Activated CD4-positive, alpha-beta memory T cell treated with anti-CD3 and anti-CD28 coated beads, Interleukin-2, amount 10 ng/mL, durations not matched to agents 7 days and 5 days (primary cell): Measurements from ENCODE around the gene CEP250. TPM values are rescaled to one million over a fixed set of nuclear protein-coding genes. Genes with fewer than 3 reads are reported as not detected.

ENCODE experiments used
- CTCF ChIA-PET: fragments of 350-600 bp; sonication (Branson Sonifier 250); formaldehyde crosslinking; loops from one replicate; lab custom pipeline; 2021; ENCODE audit warnings: antibody characterized with exemption, inconsistent platforms; lab: Charles Lee
- POLR2A ChIA-PET: fragments of 350-600 bp; sonication (Branson Sonifier 250); formaldehyde crosslinking; loops from one replicate; lab custom pipeline; 2021; ENCODE audit warnings: antibody characterized with exemption; lab: Charles Lee
- DNase-seq: peaks from one replicate; pipeline ENCODE4 v3.0.0-alpha.2; 2020
- H3K27ac Mint-ChIP-seq: one replicate; pipeline ENCODE4 v1.8.0; 2021; ENCODE audit warnings: mild to moderate bottlenecking, mixed read lengths
- H3K27me3 Mint-ChIP-seq: one replicate; pipeline ENCODE4 v1.8.0; 2021; ENCODE audit warnings: mixed read lengths
- H3K36me3 Mint-ChIP-seq: one replicate; pipeline ENCODE4 v1.8.0; 2021; ENCODE audit warnings: low read depth, mixed read lengths
- H3K4me1 Mint-ChIP-seq: one replicate; pipeline ENCODE4 v1.8.0; 2021; ENCODE audit warnings: mixed read lengths
- H3K4me3 Mint-ChIP-seq: one replicate; pipeline ENCODE4 v1.8.0; 2021; ENCODE audit warnings: mild to moderate bottlenecking, mixed read lengths
- H3K9me3 Mint-ChIP-seq: one replicate; pipeline ENCODE4 v1.8.0; 2021; ENCODE audit warnings: mixed read lengths
- total RNA-seq, 2 experiments: library from RNA; stranded (reverse); gene quantifications; one replicate each; pipeline ENCODE4 v1.2.3, GENCODE V29; 2021

Gene CEP250
- total RNA-seq = 10 to 100 TPM; 70.3 to 71.2 TPM

GRCh38 chr20:35454881-35455609, at the start of gene CEP250:
Gene CEP250 (plus strand): TSS chr20:35455598. CDS start chr20:35462368, 6,770 bp downstream.
- Mint-ChIP-seq H3K9me3 (no peaks in the 10 kb centered on the region), H3K27ac (peak within 1 kb of the TSS; percentile 95), H3K27me3 (no peaks in the 10 kb centered on the region), H3K4me3 (peak within 1 kb of the TSS; percentile 87), H3K4me1 (peaks cover 29% of the 10 kb centered on the region), H3K36me3 (no peaks in the 10 kb centered on the region)
- CTCF ChIA-PET = interaction anchor here (0.8 to 5.2 kb wide), 13 partner anchors 9 to 499 kb away, joined by 3 to 32 read pairs (median 7); partner anchors contain the start of genes EIF6, MMP24OS and SCAND1
- POLR2A ChIA-PET = interaction anchor here (0.9 to 6.2 kb wide), 32 partner anchors 9 to 781 kb away, joined by 3 to 58 read pairs (median 5); partner anchors contain the start of genes AAR2, CPNE1, EDEM2 and EIF6
- peak; percentile 94 for DNase-seq

GRCh38 chr20:35405775-35406174, 49.6 kb upstream of the CEP250 start:
- POLR2A ChIA-PET = interaction anchor here (0.6 kb wide), 1 partner anchor 96 kb away, joined by 3 read pairs; no protein-coding TSS in a partner anchor

GRCh38 chr20:35408270-35408669, 47.1 kb upstream of the CEP250 start:
- POLR2A ChIA-PET = no interaction called here
- CTCF ChIA-PET = no interaction called here
- no peak for DNase-seq
- no peak overlapping the region for H3K4me3 Mint-ChIP-seq
- no peak overlapping the region for H3K27ac Mint-ChIP-seq
- peaks cover 6% of the 10 kb centered on the region for H3K9me3 Mint-ChIP-seq
- H3K4me1 Mint-ChIP-seq = peaks cover 35% of the 10 kb centered on the region
- no peaks in the 10 kb centered on the region for H3K27me3 Mint-ChIP-seq
- H3K36me3 Mint-ChIP-seq = peaks cover 42% of the 10 kb centered on the region

More at GRCh38 chr20:35405775-35406174, 49.6 kb upstream of the CEP250 start:
- Mint-ChIP-seq H3K36me3 (peaks cover 42% of the 10 kb centered on the region), H3K27ac (no peak overlapping the region), H3K4me1 (peaks cover 29% of the 10 kb centered on the region), H3K4me3 (no peak overlapping the region), H3K9me3 (peaks cover 6% of the 10 kb centered on the region), H3K27me3 (no peaks in the 10 kb centered on the region)
- DNase-seq = no peak
- CTCF ChIA-PET = no interaction called here

DNA sequence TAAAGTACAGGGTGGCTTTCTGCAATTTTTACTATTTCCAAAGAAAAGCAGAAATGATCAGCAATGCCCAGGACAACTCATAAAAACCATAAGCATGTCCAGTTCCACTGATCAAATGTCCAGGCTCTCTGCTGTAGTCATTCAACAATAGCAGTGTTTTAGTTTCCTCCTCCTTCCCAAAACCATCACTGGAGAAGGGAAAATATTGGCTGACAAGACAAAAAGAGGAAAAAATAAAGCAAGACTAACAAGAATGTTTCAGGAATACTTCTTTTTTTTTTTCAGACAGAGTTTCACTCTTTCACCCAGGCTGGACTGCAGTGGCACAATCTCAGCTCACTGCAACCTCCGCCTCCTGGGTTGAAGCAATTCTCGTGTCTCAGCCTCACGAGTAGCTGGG, 45.9 kb upstream of the CEP250 start:
- Mint-ChIP-seq H3K4me3 (no peak overlapping the region), H3K4me1 (peaks cover 31% of the 10 kb centered on the region), H3K36me3 (peaks cover 38% of the 10 kb centered on the region), H3K9me3 (peaks cover 6% of the 10 kb centered on the region), H3K27ac (no peak overlapping the region), H3K27me3 (peaks cover 2% of the 10 kb centered on the region)
- CTCF ChIA-PET = interaction anchor here (0.6 to 1.0 kb wide), 2 partner anchors 8 to 210 kb away, joined by 3 read pairs; no protein-coding TSS in a partner anchor
- POLR2A ChIA-PET = interaction anchor here (2.4 kb wide), 1 partner anchor 105 kb away, joined by 5 read pairs; no protein-coding TSS in a partner anchor
- no peak for DNase-seq

DNA sequence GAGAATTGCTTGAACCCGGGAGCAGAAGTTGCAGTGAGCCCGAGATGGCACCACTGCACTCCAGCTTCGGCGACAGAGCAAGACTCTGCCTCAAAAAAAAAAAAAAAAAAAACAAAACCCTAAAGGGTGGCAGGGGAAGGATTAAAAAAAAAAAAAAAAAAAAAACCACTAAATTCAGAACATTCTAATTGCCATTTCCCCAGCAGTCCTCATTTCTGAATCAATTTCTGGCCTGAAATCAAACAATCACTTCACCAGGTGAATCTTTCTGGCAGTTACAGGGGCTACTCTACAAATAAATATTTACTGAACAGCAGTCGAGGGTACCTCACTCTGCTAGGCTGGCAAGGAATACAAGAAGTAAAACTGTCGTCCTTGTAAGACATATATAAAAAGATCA, 44.8 kb upstream of the CEP250 start:
- peak overlapping the region; percentile 91 for H3K4me3 Mint-ChIP-seq
- POLR2A ChIA-PET = interaction anchor here (1.5 to 2.4 kb wide), 5 partner anchors 17 to 126 kb away, joined by 5 to 11 read pairs (median 7); partner anchors contain the start of genes CEP250 and EIF6
- H3K36me3 Mint-ChIP-seq = peaks cover 28% of the 10 kb centered on the region
- CTCF ChIA-PET = interaction anchor here (1.0 kb wide), 1 partner anchor 208 kb away, joined by 3 read pairs; no protein-coding TSS in a partner anchor
- peaks cover 5% of the 10 kb centered on the region for H3K27me3 Mint-ChIP-seq
- H3K27ac Mint-ChIP-seq = no peak overlapping the region
- peaks cover 22% of the 10 kb centered on the region for H3K4me1 Mint-ChIP-seq
- peaks cover 6% of the 10 kb centered on the region for H3K9me3 Mint-ChIP-seq
- no peak for DNase-seq

DNA sequence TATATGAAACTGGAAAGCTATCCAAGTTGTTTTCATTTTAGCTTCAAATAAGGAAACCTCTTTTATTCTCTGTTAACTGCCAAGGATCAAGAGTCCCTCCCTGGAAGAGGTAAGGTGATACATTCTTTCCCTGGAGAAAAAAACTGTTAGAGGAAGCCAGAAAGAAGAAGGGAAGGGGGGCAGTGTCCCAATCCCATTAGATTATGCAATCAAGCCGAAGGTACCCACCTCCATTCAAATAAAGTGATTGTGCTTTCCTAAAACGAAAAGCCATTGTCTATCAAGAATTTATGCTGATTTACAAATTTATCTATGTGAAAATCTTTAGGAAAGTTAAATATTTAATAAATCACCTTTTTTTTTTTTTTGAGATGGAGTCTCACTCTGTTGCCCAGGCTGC, 34.1 kb upstream of the CEP250 start:
- Mint-ChIP-seq H3K27me3 (peaks cover 16% of the 10 kb centered on the region), H3K36me3 (no peaks in the 10 kb centered on the region), H3K27ac (no peak overlapping the region), H3K4me3 (no peak overlapping the region), H3K4me1 (no peaks in the 10 kb centered on the region), H3K9me3 (no peaks in the 10 kb centered on the region)
- CTCF ChIA-PET = no interaction called here
- no peak for DNase-seq
- POLR2A ChIA-PET = no interaction called here

- DNase-seq = no peak
- no peaks in the 10 kb centered on the region for H3K36me3 Mint-ChIP-seq
- H3K9me3 Mint-ChIP-seq = no peaks in the 10 kb centered on the region
- no peak overlapping the region for H3K27ac Mint-ChIP-seq
- CTCF ChIA-PET = interaction anchor here (0.6 to 3.4 kb wide), 10 partner anchors 9 to 131 kb away, joined by 3 to 12 read pairs (median 4); partner anchors contain the start of genes CEP250 and UQCC1
- peaks cover 4% of the 10 kb centered on the region for H3K4me1 Mint-ChIP-seq
- POLR2A ChIA-PET = no interaction called here
- no peak overlapping the region for H3K4me3 Mint-ChIP-seq
- no peaks in the 10 kb centered on the region for H3K27me3 Mint-ChIP-seq
Observed at GRCh38 chr20:35431621-35432429, 23.6 kb upstream of the CEP250 start.

- no peaks in the 10 kb centered on the region for H3K36me3 Mint-ChIP-seq
- H3K9me3 Mint-ChIP-seq = no peaks in the 10 kb centered on the region
- H3K27ac Mint-ChIP-seq = no peak overlapping the region
- H3K27me3 Mint-ChIP-seq = no peaks in the 10 kb centered on the region
- H3K4me3 Mint-ChIP-seq = no peak overlapping the region
- CTCF ChIA-PET = interaction anchor here (0.6 to 3.4 kb wide), 8 partner anchors 9 to 131 kb away, joined by 3 to 12 read pairs (median 4); partner anchors contain the start of gene CEP250
- no peak for DNase-seq
- H3K4me1 Mint-ChIP-seq = peaks cover 4% of the 10 kb centered on the region
- POLR2A ChIA-PET = no interaction called here
Observed at GRCh38 chr20:35432430-35432735, 23.0 kb upstream of the CEP250 start.

- Mint-ChIP-seq H3K4me1 (peaks cover 4% of the 10 kb centered on the region), H3K9me3 (no peaks in the 10 kb centered on the region), H3K27ac (no peak overlapping the region), H3K27me3 (no peaks in the 10 kb centered on the region), H3K36me3 (no peaks in the 10 kb centered on the region), H3K4me3 (no peak overlapping the region)
- POLR2A ChIA-PET = no interaction called here
- no peak for DNase-seq
- CTCF ChIA-PET = interaction anchor here (1.3 to 3.4 kb wide), 2 partner anchors 22 to 73 kb away, joined by 3 to 12 read pairs; partner anchors contain the start of gene CEP250
Observed at GRCh38 chr20:35433337-35433736, 22.1 kb upstream of the CEP250 start.

GRCh38 chr20:35434085-35435005, 21.1 kb upstream of the CEP250 start:
- H3K9me3 Mint-ChIP-seq = no peaks in the 10 kb centered on the region
- no peak for DNase-seq
- no peaks in the 10 kb centered on the region for H3K36me3 Mint-ChIP-seq
- POLR2A ChIA-PET = no interaction called here
- H3K27ac Mint-ChIP-seq = no peak overlapping the region
- peaks cover 8% of the 10 kb centered on the region for H3K4me1 Mint-ChIP-seq
- CTCF ChIA-PET = interaction anchor here (1.2 to 1.8 kb wide), 4 partner anchors 12 to 131 kb away, joined by 3 to 4 read pairs (median 3); no protein-coding TSS in a partner anchor
- H3K4me3 Mint-ChIP-seq = no peak overlapping the region
- H3K27me3 Mint-ChIP-seq = no peaks in the 10 kb centered on the region

- peaks cover 10% of the 10 kb centered on the region for H3K4me1 Mint-ChIP-seq
- H3K4me3 Mint-ChIP-seq = no peak overlapping the region
- ChIA-PET CTCF (interaction anchor here (1.4 to 1.8 kb wide), 2 partner anchors 11 to 132 kb away, joined by 4 to 5 read pairs; no protein-coding TSS in a partner anchor), POLR2A (no interaction called here)
- no peaks in the 10 kb centered on the region for H3K9me3 Mint-ChIP-seq
- no peak for DNase-seq
- no peaks in the 10 kb centered on the region for H3K36me3 Mint-ChIP-seq
- peaks cover 11% of the 10 kb centered on the region for H3K27me3 Mint-ChIP-seq
- no peak overlapping the region for H3K27ac Mint-ChIP-seq
Observed at GRCh38 chr20:35436177-35436573, 19.2 kb upstream of the CEP250 start.

- ChIA-PET POLR2A (no interaction called here), CTCF (no interaction called here)
- H3K4me1 Mint-ChIP-seq = peaks cover 8% of the 10 kb centered on the region
Observed at GRCh38 chr20:35437599-35437998, 17.8 kb upstream of the CEP250 start.

More at GRCh38 chr20:35437599-35437998, 17.8 kb upstream of the CEP250 start:
- DNase-seq = no peak
- Mint-ChIP-seq H3K4me3 (no peak overlapping the region), H3K36me3 (no peaks in the 10 kb centered on the region), H3K27ac (no peak overlapping the region), H3K9me3 (no peaks in the 10 kb centered on the region), H3K27me3 (peaks cover 11% of the 10 kb centered on the region)
